ENCODE measurements around the gene KCNIP4. TPM values are rescaled to one million over a fixed set of nuclear protein-coding genes. Genes with fewer than 3 reads are reported as not detected.

The KCNIP4 gene
- total and polyA plus RNA-seq, 10 of the 15 experiments (the other 5 are each of a cell fraction or from before 2014, with no cell fraction given): 0.03 to 0.23 (median 0.13) TPM; not detected in 7

DNA sequence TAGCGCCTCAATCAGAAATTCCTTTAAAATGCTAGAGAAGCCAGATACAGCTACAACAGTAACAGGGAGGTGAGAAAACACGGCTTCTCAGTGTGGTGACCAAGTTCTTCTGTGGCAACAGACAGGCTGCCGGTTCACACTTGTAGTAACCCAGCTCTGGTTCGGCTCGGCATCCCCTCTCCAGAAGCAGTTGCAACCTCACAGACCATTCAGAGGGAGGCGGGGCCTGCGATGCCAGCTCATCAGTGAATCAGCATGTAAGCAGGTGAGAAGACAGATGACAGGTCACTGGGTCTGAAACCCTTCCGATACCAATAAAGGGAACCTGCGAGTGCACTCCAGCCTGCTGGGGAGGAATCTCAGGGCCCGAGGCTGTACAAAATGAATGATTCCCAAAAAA is 251.0 kb downstream of the KCNIP4 start:
- no peak overlapping the region for H3K9ac ChIP-seq (ENCODE audit: control insufficient read depth, insufficient read depth, low read length)
- ChIA-PET SMC1A (ENCODE audit: uncharacterized antibody, unreplicated experiment) (no interaction called here), CTCF (no interaction called here), POLR2A (no interaction called here), RAD21 (ENCODE audit: unreplicated experiment) (no interaction called here)
- ATAC-seq: no peak
- no peaks in the 10 kb centered on the region for H3K36me3 ChIP-seq (ENCODE audit: control insufficient read depth in 2 of 2, insufficient read depth in 2 of 2, low read length in 1 of 2)
- BruUV-seq (replicated peaks): no TSS peak
- no peak for TF ChIP-seq CBX3 (IDR thresholded peaks at IDR 0.05; ENCODE audit: borderline replicate concordance, low read depth)
- no peak for TF ChIP-seq NFYB (IDR thresholded peaks at IDR 0.05; ENCODE audit: insufficient read depth, low read depth, low read length)
- TF ChIP-seq, protein P1, sequence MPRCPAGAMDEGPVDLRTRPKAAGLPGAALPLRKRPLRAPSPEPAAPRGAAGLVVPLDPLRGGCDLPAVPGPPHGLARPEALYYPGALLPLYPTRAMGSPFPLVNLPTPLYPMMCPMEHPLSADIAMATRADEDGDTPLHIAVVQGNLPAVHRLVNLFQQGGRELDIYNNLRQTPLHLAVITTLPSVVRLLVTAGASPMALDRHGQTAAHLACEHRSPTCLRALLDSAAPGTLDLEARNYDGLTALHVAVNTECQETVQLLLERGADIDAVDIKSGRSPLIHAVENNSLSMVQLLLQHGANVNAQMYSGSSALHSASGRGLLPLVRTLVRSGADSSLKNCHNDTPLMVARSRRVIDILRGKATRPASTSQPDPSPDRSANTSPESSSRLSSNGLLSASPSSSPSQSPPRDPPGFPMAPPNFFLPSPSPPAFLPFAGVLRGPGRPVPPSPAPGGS (IDR thresholded peaks at IDR 0.05; ENCODE audit: borderline replicate concordance, insufficient read depth, low read depth, low read length, poor library complexity, severe bottlenecking): no peak
- no peak for TF ChIP-seq RFX5 (IDR thresholded peaks at IDR 0.05; ENCODE audit: low read depth, low read length)
- TF ChIP-seq RUNX3 (IDR thresholded peaks at IDR 0.05; ENCODE audit: low read length): no peak
- TF ChIP-seq CBFB (IDR thresholded peaks at IDR 0.05; ENCODE audit: low read depth): no peak
- TF ChIP-seq SRF (IDR thresholded peaks at IDR 0.05; ENCODE audit: low read depth in 2 of 2, low read length in 2 of 2): no peak
- TF ChIP-seq, protein P2, sequence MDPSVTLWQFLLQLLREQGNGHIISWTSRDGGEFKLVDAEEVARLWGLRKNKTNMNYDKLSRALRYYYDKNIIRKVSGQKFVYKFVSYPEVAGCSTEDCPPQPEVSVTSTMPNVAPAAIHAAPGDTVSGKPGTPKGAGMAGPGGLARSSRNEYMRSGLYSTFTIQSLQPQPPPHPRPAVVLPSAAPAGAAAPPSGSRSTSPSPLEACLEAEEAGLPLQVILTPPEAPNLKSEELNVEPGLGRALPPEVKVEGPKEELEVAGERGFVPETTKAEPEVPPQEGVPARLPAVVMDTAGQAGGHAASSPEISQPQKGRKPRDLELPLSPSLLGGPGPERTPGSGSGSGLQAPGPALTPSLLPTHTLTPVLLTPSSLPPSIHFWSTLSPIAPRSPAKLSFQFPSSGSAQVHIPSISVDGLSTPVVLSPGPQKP (IDR thresholded peaks at IDR 0.05; ENCODE audit: low read depth, low read length): no peak
- TF ChIP-seq ZNF622 (IDR thresholded peaks at IDR 0.05): no peak
- TF ChIP-seq SIN3A (IDR thresholded peaks at IDR 0.05; ENCODE audit: low read depth, low read length): no peak
- no peak for TF ChIP-seq GABPA (IDR thresholded peaks at IDR 0.05; ENCODE audit: low read depth)
- TF ChIP-seq SMC3 (IDR thresholded peaks at IDR 0.05; ENCODE audit: borderline replicate concordance, low read length): no peak
- TF ChIP-seq TAF1 (IDR thresholded peaks at IDR 0.05; ENCODE audit: borderline replicate concordance, low read depth, low read length): no peak
- TF ChIP-seq MEF2B (IDR thresholded peaks at IDR 0.05; ENCODE audit: partially characterized antibody, poor library complexity, severe bottlenecking): no peak
- TF ChIP-seq, protein P3, sequence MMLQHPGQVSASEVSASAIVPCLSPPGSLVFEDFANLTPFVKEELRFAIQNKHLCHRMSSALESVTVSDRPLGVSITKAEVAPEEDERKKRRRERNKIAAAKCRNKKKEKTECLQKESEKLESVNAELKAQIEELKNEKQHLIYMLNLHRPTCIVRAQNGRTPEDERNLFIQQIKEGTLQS (IDR thresholded peaks at IDR 0.05; ENCODE audit: borderline replicate concordance, extremely low read depth, low read depth, low read length): no peak
- H3K27ac ChIP-seq (ENCODE audit: control insufficient read depth, insufficient read depth): no peak overlapping the region
- in situ Hi-C loops (cut with MboI): no loop called here
- H3K27me3 ChIP-seq (replicated peaks in 1 of 2; ENCODE audit: control insufficient read depth in 2 of 2, insufficient read depth in 2 of 2, low read length in 1 of 2): no peaks in the 10 kb centered on the region
- no peak overlapping the region for H2AFZ ChIP-seq (ENCODE audit: control insufficient read depth, low read depth, low read length)
- no peak overlapping the region for H3K4me3 ChIP-seq
- H3K4me2 ChIP-seq (ENCODE audit: control insufficient read depth, insufficient read depth): no peak overlapping the region
- DNase-seq (ENCODE audit: low read depth, low spot score): no peak
- H4K20me1 ChIP-seq (ENCODE audit: control insufficient read depth, insufficient read depth): no peaks in the 10 kb centered on the region
- H3K9me3 ChIP-seq (replicated peaks; ENCODE audit: control insufficient read depth, insufficient read depth, low read length): no peaks in the 10 kb centered on the region
- 26% methylated on average over 10 of the region's 10 CpGs for WGBS (ENCODE audit: insufficient coverage, insufficient replicate concordance, low lambda C conversion rate, missing lambda C conversion rate)
- H3K79me2 ChIP-seq (ENCODE audit: control insufficient read depth, insufficient read depth, low read length): no peaks in the 10 kb centered on the region
- intact Hi-C loops (cut with micrococcal nuclease; ENCODE audit: unreplicated experiment): no loop called here
- H3K4me1 ChIP-seq (ENCODE audit: control insufficient read depth, insufficient read depth, low read length): no peaks in the 10 kb centered on the region
- no peak for FAIRE-seq

Measured in GM12878 (cell line).